GM10266 (cell line): ENCODE results near the gene RMI1.

Source experiments
- DNase-seq: peaks from one replicate; pipeline ENCODE4 v3.0.0; 2012; ENCODE audit errors: extremely low spot score
- CTCF ChIP-seq: IDR thresholded peaks from 2 replicates; pipeline ENCODE4 v1.5.1; 2012; ENCODE audit warnings: mild to moderate bottlenecking, low read depth; ENCODE audit not compliant: control insufficient read depth, insufficient read depth; ENCODE audit errors: missing control alignments

RMI1 gene

GRCh38 chr9:84045481-84046097, 65.0 kb downstream of the RMI1 start:
- TF ChIP-seq CTCF: no peak
- no peak for DNase-seq
